ENCODE results near the gene PHLPP2.

Gene PHLPP2

DNA sequence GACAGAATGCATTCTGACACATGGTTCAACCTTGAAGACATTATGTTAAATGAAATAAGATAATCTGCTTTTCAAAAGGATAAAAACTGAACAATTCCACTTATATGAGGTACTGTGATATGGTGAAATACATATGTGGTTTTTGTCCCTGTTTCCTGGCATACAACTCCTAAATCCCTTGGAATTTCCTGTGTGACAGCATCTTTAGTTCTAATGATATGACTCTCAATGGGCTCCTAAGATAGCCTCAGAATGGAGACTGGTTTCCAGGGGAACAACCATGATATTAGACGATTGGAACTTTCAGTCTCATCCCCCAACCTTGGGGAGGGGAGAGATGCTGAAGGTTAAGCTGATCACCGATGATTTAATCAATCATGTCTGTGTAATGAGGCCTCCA is 37.7 kb upstream of the PHLPP2 start:
- Histone ChIP-seq H3K4me3 (no peak overlapping the region), H3K36me3 (peaks cover 53 to 72% (median 58%) of the 10 kb centered on the region in 3 donors), H3K4me1 (peaks cover 0 to 13% (median 9%) of the 10 kb centered on the region in 4 donors), H3K27me3 (no peaks in the 10 kb centered on the region), H3K9me3 (no peaks in the 10 kb centered on the region), H3K27ac (no peak overlapping the region)
- DNase-seq: no peak
- TF ChIP-seq CTCF (IDR thresholded peaks at IDR 0.05): no peak
- intact Hi-C loops (cut with DNase I; ENCODE audit: low total_unique reads): no loop called here

DNA sequence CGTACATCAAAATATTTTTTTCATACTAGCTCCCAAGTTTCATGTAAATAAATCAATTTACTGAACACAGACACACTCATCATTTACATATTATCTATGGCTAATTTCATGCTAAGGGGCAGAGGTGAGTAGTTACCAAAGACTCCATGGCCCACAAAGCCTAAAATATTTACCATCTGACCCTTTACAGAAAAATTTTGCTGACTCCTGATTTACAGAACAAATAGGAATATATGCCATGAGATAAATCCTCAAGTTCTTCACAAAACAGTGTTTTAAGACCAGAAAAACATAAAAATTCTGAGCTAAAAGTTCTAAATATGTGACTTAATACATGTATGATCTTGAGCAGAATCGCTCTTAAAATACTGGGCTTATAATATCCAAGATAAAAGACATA is 36.6 kb upstream of the PHLPP2 start:
- no peak for TF ChIP-seq CTCF (IDR thresholded peaks at IDR 0.05)
- H3K36me3 ChIP-seq: peaks cover 59 to 83% (median 68%) of the 10 kb centered on the region in 3 donors
- no peaks in the 10 kb centered on the region for H3K9me3 ChIP-seq
- H3K4me1 ChIP-seq: peaks cover 0 to 5% (median under 1%) of the 10 kb centered on the region in 4 donors
- DNase-seq: no peak
- H3K4me3 ChIP-seq: no peak overlapping the region
- no peak overlapping the region for H3K27ac ChIP-seq
- intact Hi-C loops (cut with DNase I; ENCODE audit: low total_unique reads): no loop called here
- H3K27me3 ChIP-seq: no peaks in the 10 kb centered on the region

DNA sequence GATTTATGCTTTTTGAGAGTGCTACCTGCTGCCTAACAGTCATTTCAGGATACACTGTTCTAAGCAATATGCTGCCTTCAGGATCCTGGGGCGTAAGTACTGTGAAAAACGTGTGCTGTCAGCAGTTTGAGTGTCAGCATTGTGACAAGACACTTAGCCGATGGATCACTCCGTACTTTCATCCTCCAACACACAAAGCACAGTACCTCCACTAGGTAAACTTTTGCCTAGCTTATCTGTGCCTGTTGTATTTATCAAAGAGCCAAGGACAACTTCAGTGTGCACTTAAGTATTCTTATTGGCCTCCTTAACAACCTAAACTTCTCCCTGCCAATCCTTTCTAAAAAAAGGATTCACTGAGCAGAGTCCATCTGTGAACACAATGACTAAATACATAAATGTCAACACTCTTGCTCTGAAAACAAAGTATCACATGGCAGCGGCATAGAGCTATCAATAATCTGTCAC is 33.8 kb upstream of the PHLPP2 start:
- intact Hi-C loops (cut with DNase I; ENCODE audit: low total_unique reads): no loop called here
- Histone ChIP-seq H3K27ac (no peak overlapping the region), H3K36me3 (peaks cover 70 to 99% (median 83%) of the 10 kb centered on the region in 3 donors), H3K4me1 (no peaks in the 10 kb centered on the region), H3K27me3 (no peaks in the 10 kb centered on the region), H3K4me3 (no peak overlapping the region), H3K9me3 (no peaks in the 10 kb centered on the region)
- TF ChIP-seq CTCF (IDR thresholded peaks at IDR 0.05): no peak
- no peak for DNase-seq

- intact Hi-C loops (cut with DNase I; ENCODE audit: low total_unique reads): no loop called here
- no peak for TF ChIP-seq CTCF (IDR thresholded peaks at IDR 0.05)
- no peak overlapping the region for H3K27ac ChIP-seq
- no peaks in the 10 kb centered on the region for H3K4me1 ChIP-seq
- peaks cover 68 to 85% (median 78%) of the 10 kb centered on the region in 3 donors for H3K36me3 ChIP-seq
- no peak for DNase-seq
- H3K4me3 ChIP-seq: no peak overlapping the region
- no peaks in the 10 kb centered on the region for H3K27me3 ChIP-seq
- H3K9me3 ChIP-seq: no peaks in the 10 kb centered on the region
Observed at GRCh38 chr16:71754652-71755051, 30.2 kb upstream of the PHLPP2 start.

DNA sequence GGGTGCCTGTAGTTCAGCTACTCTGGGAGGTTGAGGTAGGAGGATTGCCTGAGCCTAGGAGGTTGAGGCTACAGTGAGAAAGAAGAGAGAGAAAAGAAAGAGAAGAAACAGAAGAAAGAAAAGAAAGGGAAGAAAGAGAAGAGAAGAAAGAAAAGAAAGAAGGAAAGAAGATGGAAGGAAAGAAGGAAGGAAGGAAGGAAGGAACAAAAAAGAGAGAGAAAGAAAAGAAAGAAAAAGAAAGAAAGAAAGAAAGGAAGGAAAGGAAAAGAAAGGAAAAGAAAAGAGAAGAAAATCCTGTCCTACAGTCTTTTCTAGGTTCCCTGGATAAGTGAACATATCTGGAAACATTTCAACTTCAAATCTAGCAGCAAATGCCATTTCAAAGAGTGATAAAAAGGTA is 29.6 kb upstream of the PHLPP2 start:
- DNase-seq: no peak
- peaks cover 70 to 85% (median 78%) of the 10 kb centered on the region in 3 donors for H3K36me3 ChIP-seq
- no peaks in the 10 kb centered on the region for H3K9me3 ChIP-seq
- no peak for TF ChIP-seq CTCF (IDR thresholded peaks at IDR 0.05)
- no peak overlapping the region for H3K4me3 ChIP-seq
- H3K4me1 ChIP-seq: no peaks in the 10 kb centered on the region
- intact Hi-C loops (cut with DNase I; ENCODE audit: low total_unique reads): no loop called here
- no peak overlapping the region for H3K27ac ChIP-seq
- no peaks in the 10 kb centered on the region for H3K27me3 ChIP-seq

GRCh38 chr16:71748226-71748625 is 23.7 kb upstream of the PHLPP2 start:
- H3K27me3 ChIP-seq: no peaks in the 10 kb centered on the region
- H3K4me3 ChIP-seq: no peak overlapping the region
- no peak for DNase-seq
- peaks cover 68 to 76% (median 76%) of the 10 kb centered on the region in 3 donors for H3K36me3 ChIP-seq
- TF ChIP-seq CTCF (IDR thresholded peaks at IDR 0.05): no peak
- H3K4me1 ChIP-seq: no peaks in the 10 kb centered on the region
- H3K9me3 ChIP-seq: no peaks in the 10 kb centered on the region
- H3K27ac ChIP-seq: no peak overlapping the region
- intact Hi-C loops (cut with DNase I; ENCODE audit: low total_unique reads): loop anchor here (10.0 kb wide), 1 partner anchor 53 kb away; no protein-coding TSS in a partner anchor

All from tibial artery (tissue), 4 donors.